Natural killer cell (primary cell): Measurements from ENCODE around the gene ZNF606. TPM values are rescaled to one million over a fixed set of nuclear protein-coding genes. Genes with fewer than 3 reads are reported as not detected.

ENCODE experiments used
- ATAC-seq, 3 donors: fragments of 150-1000 bp in 2 of 3; fragments of 200-7000 bp in 1 of 3; cut with Tn5 transposase; 1 replicate in 1 of 3; 2 replicates in 2 of 3; pipeline ENCODE4 v1.10.0; 2021; ENCODE audit warnings: mild to moderate bottlenecking in 2 of 3, moderate library complexity in 2 of 3
- DNase-seq, 2 donors: peaks; one replicate each; pipeline versions ENCODE4 v3.0.0 to v3.0.0-alpha.2; 2013 to 2021; ENCODE audit warnings: mixed read lengths in 1 of 2
- H3K27ac ChIP-seq: one replicate; pipeline ENCODE4 v1.5.1; 2013; ENCODE audit warnings: mild to moderate bottlenecking, low read length
- H3K27me3 ChIP-seq: one replicate; pipeline ENCODE4 v1.6.1; 2013; ENCODE audit warnings: low read length; ENCODE audit not compliant: control insufficient read depth, insufficient read depth
- H3K36me3 ChIP-seq: one replicate; pipeline ENCODE4 v1.6.1; 2013; ENCODE audit warnings: low read length; ENCODE audit not compliant: control insufficient read depth, insufficient read depth
- H3K4me1 ChIP-seq: one replicate; pipeline ENCODE4 v1.6.1; 2013; ENCODE audit warnings: low read length; ENCODE audit not compliant: control insufficient read depth, insufficient read depth
- H3K4me3 ChIP-seq: one replicate; pipeline ENCODE4 v1.5.1; 2013; ENCODE audit warnings: low read length
- H3K9me3 ChIP-seq: one replicate; pipeline ENCODE4 v1.6.1; 2013; ENCODE audit warnings: low read length; ENCODE audit not compliant: control insufficient read depth, insufficient read depth
- H3K27ac Mint-ChIP-seq, 2 donors: one replicate each; pipeline ENCODE4 v1.8.0; 2022; ENCODE audit warnings: mild to moderate bottlenecking in 2 of 2, mixed read lengths in 2 of 2, moderate library complexity in 1 of 2
- H3K27me3 Mint-ChIP-seq, 2 donors: one replicate each; pipeline ENCODE4 v1.8.0; 2022; ENCODE audit warnings: low read depth in 2 of 2, mixed read lengths in 2 of 2
- H3K36me3 Mint-ChIP-seq: one replicate; pipeline ENCODE4 v1.8.0; 2022; ENCODE audit warnings: mixed read lengths
- H3K4me1 Mint-ChIP-seq, 2 donors: one replicate each; pipeline ENCODE4 v1.8.0; 2022; ENCODE audit warnings: mixed read lengths in 2 of 2
- H3K4me3 Mint-ChIP-seq: one replicate; pipeline ENCODE4 v1.8.0; 2022; ENCODE audit warnings: mild to moderate bottlenecking, moderate library complexity, mixed read lengths
- H3K9me3 Mint-ChIP-seq, 2 donors: one replicate each; pipeline ENCODE4 v1.8.0; 2022; ENCODE audit warnings: mixed read lengths in 2 of 2
- WGBS: methylation state at CpG from one replicate; pipeline ENCODE4 v1.1.7; 2013; ENCODE audit warnings: missing lambda C conversion rate; ENCODE audit not compliant: insufficient coverage; 5-methylcytosine and 5-hydroxymethylcytosine counted together
- intact Hi-C: fragments of 100-400 bp; cut with micrococcal nuclease; formaldehyde crosslinking; loops from one replicate; pipeline ENCODE4 v1.14.2; 2022
- total RNA-seq, 4 donors: library from RNA; stranded (reverse); fragments of 120-200 nt in 1 of 4; gene quantifications; one replicate each; pipeline versions ENCODE4 v1.2.3 to v1.2.4, GENCODE V29; 2013 to 2022
- TF ChIP-seq, protein P1 (sequence below): fragments of 200-600 bp; IDR thresholded peaks from one replicate; pipeline ENCODE4 v1.8.0; 2022; ENCODE audit warnings: antibody characterized with exemption

ZNF606 gene
- total RNA-seq, 3 donors from 2014 or later (not counting 1 experiment from before 2014, with no cell fraction given): 8.9 to 13.5 (median 12.5) TPM

DNA sequence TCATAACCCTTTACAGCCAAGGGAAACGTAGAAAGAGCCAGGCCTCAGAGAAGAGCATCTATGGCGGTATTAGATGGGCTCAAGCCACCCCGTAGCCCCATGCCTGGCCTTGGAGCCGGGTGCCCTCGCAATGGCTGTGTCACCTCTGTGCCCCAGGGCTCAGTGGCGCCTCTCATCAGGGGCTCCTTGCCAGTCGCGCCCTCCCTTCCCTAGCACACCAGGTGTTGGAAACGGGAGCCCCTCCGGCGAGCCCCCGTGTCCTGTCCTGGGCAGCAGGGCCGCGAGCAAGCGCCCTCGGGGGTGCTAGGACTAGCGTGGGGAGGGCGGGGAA is 55.6 kb downstream of the ZNF606 start:
- peaks cover 20 to 40% of the 10 kb centered on the region in 2 donors for H3K4me1 Mint-ChIP-seq
- ATAC-seq: peak in 2 of 3 donors; percentile 8 to 9
- peak overlapping the region; percentile 92 to 93 for H3K27ac Mint-ChIP-seq

DNA sequence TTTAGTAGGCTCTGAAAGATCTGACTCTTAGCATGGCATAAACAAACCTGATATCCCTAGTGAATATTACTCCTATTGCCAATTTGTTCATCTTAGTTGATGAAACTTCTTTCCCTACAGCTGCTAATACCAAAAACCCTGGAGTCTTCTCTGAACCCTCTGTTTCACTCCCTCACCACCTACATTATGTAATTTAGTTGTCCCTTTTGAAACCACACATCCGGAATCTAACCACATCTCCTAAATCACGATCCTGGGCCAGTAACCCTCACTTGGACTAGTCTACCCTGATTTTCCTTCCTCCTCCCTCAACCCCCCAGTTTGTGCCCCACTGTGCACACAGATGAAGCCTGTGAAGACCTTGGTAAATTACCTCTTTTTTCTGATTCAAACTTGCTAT is 56.3 kb downstream of the ZNF606 start:
- H3K27ac Mint-ChIP-seq: peak overlapping the region; percentile 92 to 93
- DNase-seq (no peak), ATAC-seq (no peak)
- H3K4me1 ChIP-seq: peaks cover 15% of the 10 kb centered on the region
- H3K36me3 ChIP-seq: peaks cover 23% of the 10 kb centered on the region
- intact Hi-C loops: no loop called here
- peaks cover 20 to 40% of the 10 kb centered on the region in 2 donors for H3K4me1 Mint-ChIP-seq
- H3K4me3 ChIP-seq: no peak overlapping the region
- 56% methylated on average over 2 of the region's 2 CpGs for WGBS
- H3K27me3 ChIP-seq: no peaks in the 10 kb centered on the region
- TF ChIP-seq, protein P1, sequence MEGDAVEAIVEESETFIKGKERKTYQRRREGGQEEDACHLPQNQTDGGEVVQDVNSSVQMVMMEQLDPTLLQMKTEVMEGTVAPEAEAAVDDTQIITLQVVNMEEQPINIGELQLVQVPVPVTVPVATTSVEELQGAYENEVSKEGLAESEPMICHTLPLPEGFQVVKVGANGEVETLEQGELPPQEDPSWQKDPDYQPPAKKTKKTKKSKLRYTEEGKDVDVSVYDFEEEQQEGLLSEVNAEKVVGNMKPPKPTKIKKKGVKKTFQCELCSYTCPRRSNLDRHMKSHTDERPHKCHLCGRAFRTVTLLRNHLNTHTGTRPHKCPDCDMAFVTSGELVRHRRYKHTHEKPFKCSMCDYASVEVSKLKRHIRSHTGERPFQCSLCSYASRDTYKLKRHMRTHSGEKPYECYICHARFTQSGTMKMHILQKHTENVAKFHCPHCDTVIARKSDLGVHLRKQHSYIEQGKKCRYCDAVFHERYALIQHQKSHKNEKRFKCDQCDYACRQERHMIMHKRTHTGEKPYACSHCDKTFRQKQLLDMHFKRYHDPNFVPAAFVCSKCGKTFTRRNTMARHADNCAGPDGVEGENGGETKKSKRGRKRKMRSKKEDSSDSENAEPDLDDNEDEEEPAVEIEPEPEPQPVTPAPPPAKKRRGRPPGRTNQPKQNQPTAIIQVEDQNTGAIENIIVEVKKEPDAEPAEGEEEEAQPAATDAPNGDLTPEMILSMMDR: no peak
- peaks cover 35% of the 10 kb centered on the region for H3K9me3 ChIP-seq
- peak overlapping the region; percentile 94 for H3K4me3 Mint-ChIP-seq
- H3K27ac ChIP-seq: peak overlapping the region; percentile 90
- H3K36me3 Mint-ChIP-seq: peaks cover 24% of the 10 kb centered on the region
- peaks cover 7 to 12% of the 10 kb centered on the region in 2 donors for H3K9me3 Mint-ChIP-seq
- no peaks in the 10 kb centered on the region for H3K27me3 Mint-ChIP-seq

More for the DNA sequence above, 55.6 kb downstream of the ZNF606 start:
- H3K4me3 ChIP-seq: peak overlapping the region; percentile 75
- 3% methylated on average over 18 of the region's 18 CpGs for WGBS
- peak overlapping the region; percentile 90 for H3K27ac ChIP-seq
- H3K36me3 ChIP-seq: peaks cover 15% of the 10 kb centered on the region
- Mint-ChIP-seq H3K36me3 (peaks cover 17% of the 10 kb centered on the region), H3K27me3 (no peaks in the 10 kb centered on the region), H3K9me3 (peaks cover 5 to 6% of the 10 kb centered on the region in 2 donors), H3K4me3 (peak overlapping the region; percentile 94)
- peaks cover 15% of the 10 kb centered on the region for H3K4me1 ChIP-seq
- H3K9me3 ChIP-seq: peaks cover 32% of the 10 kb centered on the region
- intact Hi-C loops: loop anchor here (1.0 kb wide), 1 partner anchor 31 kb away; the partner anchor contains the start of gene ZNF417
- TF ChIP-seq, protein P1: no peak
- no peaks in the 10 kb centered on the region for H3K27me3 ChIP-seq
- DNase-seq: no peak

DNA sequence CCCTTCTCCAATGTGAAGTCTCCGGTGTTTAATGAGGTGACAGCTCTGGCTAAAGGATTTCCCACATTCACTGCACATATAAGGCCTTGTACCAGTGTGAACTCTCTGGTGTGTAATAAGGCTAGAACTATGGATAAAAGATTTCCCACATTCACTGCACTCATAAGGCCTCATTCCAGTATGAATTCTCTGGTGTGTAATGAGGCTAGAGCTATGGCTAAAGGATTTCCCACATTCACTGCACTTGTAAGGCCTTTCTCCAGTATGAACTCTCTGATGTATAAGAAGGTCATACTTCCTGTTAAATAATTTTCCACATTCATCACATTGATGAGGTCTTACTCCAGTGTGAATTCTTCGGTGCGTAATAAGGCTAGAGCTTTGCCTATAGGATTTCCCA is 61.0 kb downstream of the ZNF606 start:
- no peak for DNase-seq
- Mint-ChIP-seq H3K27me3 (no peaks in the 10 kb centered on the region), H3K9me3 (peaks cover 10 to 16% of the 10 kb centered on the region in 2 donors), H3K4me1 (peaks cover 12 to 32% of the 10 kb centered on the region in 2 donors), H3K27ac (no peak overlapping the region), H3K4me3 (no peak overlapping the region), H3K36me3 (peaks cover 36% of the 10 kb centered on the region)
- intact Hi-C loops: no loop called here
- Histone ChIP-seq H3K4me3 (no peak overlapping the region), H3K4me1 (peaks cover 4% of the 10 kb centered on the region), H3K36me3 (peaks cover 30% of the 10 kb centered on the region), H3K27ac (no peak overlapping the region), H3K27me3 (no peaks in the 10 kb centered on the region), H3K9me3 (peaks cover 53% of the 10 kb centered on the region)
- TF ChIP-seq, protein P1: no peak
- no peak for ATAC-seq
- 100% methylated on average over 3 of the region's 3 CpGs for WGBS

DNA sequence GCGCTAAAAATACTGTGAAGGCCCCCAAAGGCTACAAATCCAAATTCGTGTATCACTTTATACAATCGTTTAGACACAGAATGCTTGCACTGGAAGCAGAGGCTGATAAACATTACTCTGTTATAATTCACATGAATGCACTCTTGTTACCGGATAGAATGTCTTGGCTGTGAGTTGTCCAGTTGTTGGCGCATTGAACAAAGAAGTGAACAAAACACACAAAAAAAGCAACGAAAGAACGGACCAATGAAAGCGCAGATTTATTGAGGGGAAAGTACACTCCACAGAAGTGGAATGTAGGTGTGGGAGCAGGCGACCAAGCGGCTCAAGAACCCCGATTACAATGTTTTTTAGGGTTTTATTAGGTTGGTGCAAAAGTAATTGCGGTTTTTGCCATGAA is 66.9 kb downstream of the ZNF606 start:
- H3K9me3 Mint-ChIP-seq: peaks cover 9% of the 10 kb centered on the region in 2 donors
- peaks cover 5% of the 10 kb centered on the region for H3K36me3 ChIP-seq
- H3K9me3 ChIP-seq: peaks cover 62% of the 10 kb centered on the region

More for the DNA sequence above, 66.9 kb downstream of the ZNF606 start:
- H3K36me3 Mint-ChIP-seq: peaks cover 16% of the 10 kb centered on the region
- peak overlapping the region; percentile 97 to 100 for H3K27ac Mint-ChIP-seq
- 92% methylated on average over 12 of the region's 12 CpGs for WGBS
- H3K27me3 Mint-ChIP-seq: no peaks in the 10 kb centered on the region
- DNase-seq: no peak
- peak overlapping the region; percentile 97 for H3K4me3 Mint-ChIP-seq
- no peak for ATAC-seq
- H3K27ac ChIP-seq: peak overlapping the region; percentile 84
- H3K4me1 Mint-ChIP-seq: peaks cover 13 to 14% of the 10 kb centered on the region in 2 donors
- no peak overlapping the region for H3K4me3 ChIP-seq
- no peaks in the 10 kb centered on the region for H3K27me3 ChIP-seq
- TF ChIP-seq, protein P1: no peak
- intact Hi-C loops: no loop called here
- peaks cover 10% of the 10 kb centered on the region for H3K4me1 ChIP-seq
